ENCODE results near the gene MRPS10. TPM values are rescaled to one million over a fixed set of nuclear protein-coding genes. Genes with fewer than 3 reads are reported as not detected.
"Not testable (repeated sequence)": the region's sequence is repeated elsewhere in the genome, so short reads cannot be mapped to it uniquely, and the experiment has no call there.

The MRPS10 gene
- total RNA-seq, 1 donor from 2014 or later, result 48.8 TPM

DNA sequence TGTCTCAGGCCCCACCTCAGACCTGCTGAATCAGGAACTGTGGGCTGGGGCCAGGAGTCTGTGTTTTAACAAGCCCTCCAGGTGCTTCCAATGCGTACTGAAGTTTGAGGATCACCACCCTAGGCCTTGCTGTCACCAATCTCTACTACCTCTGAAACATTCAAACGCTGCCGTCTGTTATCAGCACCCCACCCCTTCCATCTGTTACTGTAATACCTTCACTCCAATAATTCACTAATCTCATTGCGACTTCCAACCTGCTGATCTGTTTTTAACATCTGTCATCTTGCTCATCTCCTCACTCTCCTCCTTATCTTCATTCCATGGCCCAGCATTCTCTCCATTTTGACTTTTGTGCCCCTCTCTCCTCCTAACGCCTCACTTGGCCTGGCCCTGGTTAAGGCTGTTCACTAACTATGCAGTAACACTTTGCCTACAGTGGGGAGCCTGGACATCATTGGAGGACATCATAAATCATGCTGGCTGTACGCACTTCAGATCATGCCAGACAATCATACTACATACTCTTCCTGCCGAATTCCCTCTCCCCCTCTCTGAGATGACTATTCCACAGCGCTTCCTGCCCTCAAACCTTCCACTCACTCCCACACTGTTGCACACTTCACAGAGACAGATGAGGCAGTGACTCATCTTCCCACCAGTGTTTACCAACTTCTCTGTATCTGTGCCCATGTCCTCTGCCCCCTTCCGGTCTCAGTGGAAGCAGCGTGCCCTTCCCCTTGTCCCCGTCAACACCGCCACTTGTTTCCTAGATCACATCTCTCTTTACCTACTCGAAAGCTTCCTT is 19.9 kb downstream of the MRPS10 start:
- no peak overlapping the region for H3K4me3 Mint-ChIP-seq
- intact Hi-C loops (cut with micrococcal nuclease), result no loop called here
- H3K9me3 Mint-ChIP-seq, result no peaks in the 10 kb centered on the region
- no peaks in the 10 kb centered on the region for H3K27me3 Mint-ChIP-seq (ENCODE audit: insufficient read depth)
- H3K36me3 Mint-ChIP-seq (ENCODE audit: low read depth), result peaks cover 9% of the 10 kb centered on the region
- H3K4me1 Mint-ChIP-seq (ENCODE audit: low read depth), result no peaks in the 10 kb centered on the region
- H3K27ac Mint-ChIP-seq, result no peak overlapping the region
- DNase-seq (ENCODE audit: low spot score), result no peak

DNA sequence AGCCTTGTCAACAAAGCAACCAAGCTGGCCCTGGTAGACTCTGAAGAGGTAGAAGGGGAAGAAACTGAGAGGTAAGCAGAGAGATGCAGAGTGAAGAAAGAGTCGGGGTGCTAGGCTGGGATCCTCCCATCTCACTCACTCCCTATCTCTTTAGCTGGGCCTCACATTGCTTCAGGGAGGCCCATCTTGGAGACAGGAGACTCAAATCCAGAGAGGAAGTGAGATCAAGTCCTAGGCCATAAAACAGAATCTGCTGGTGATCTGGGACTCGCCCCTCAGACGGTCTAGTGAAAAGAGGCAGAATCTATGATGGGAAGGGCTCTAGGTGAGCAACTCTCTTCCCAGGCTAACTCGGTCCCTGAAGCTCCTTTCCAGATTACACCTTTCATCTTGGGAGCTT is 22.2 kb downstream of the MRPS10 start:
- Mint-ChIP-seq H3K9me3 (no peaks in the 10 kb centered on the region), H3K4me1 (ENCODE audit: low read depth) (no peaks in the 10 kb centered on the region), H3K27ac (no peak overlapping the region), H3K4me3 (no peak overlapping the region), H3K27me3 (ENCODE audit: insufficient read depth) (no peaks in the 10 kb centered on the region), H3K36me3 (ENCODE audit: low read depth) (peaks cover 7% of the 10 kb centered on the region)
- no peak for DNase-seq (ENCODE audit: low spot score)
- intact Hi-C loops (cut with micrococcal nuclease), result no loop called here

DNA sequence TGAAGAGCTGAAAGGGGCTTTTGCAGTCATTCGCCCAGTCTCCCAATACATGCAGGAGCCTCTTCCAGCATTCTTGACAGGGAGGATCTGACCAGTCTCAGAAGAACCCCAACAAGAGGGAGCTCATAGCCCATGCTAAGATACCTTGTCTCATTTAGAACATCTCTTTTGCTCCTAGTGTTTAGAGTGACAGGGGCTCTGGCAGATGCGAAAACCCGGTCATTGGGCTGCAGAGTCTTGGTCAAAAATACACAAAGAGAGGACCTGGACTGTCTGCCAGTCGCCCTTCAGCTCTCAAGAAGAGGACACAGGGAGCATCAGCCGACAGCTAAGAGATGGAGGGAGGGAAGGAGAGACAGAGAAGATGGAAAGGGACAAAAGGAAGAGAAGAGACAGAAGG is 23.6 kb downstream of the MRPS10 start:
- H3K9me3 Mint-ChIP-seq, result no peaks in the 10 kb centered on the region
- H3K4me3 Mint-ChIP-seq, result no peak overlapping the region
- H3K4me1 Mint-ChIP-seq (ENCODE audit: low read depth), result no peaks in the 10 kb centered on the region
- no peaks in the 10 kb centered on the region for H3K36me3 Mint-ChIP-seq (ENCODE audit: low read depth)
- peaks cover 2% of the 10 kb centered on the region for H3K27me3 Mint-ChIP-seq (ENCODE audit: insufficient read depth)
- no peak for DNase-seq (ENCODE audit: low spot score)
- no peak overlapping the region for H3K27ac Mint-ChIP-seq
- intact Hi-C loops (cut with micrococcal nuclease), result no loop called here

GRCh38 chr6:42193491-42193894 is 24.2 kb downstream of the MRPS10 start:
- H3K27me3 Mint-ChIP-seq (ENCODE audit: insufficient read depth), result peaks cover 3% of the 10 kb centered on the region
- no peak overlapping the region for H3K27ac Mint-ChIP-seq
- no peaks in the 10 kb centered on the region for H3K36me3 Mint-ChIP-seq (ENCODE audit: low read depth)
- H3K4me3 Mint-ChIP-seq, result no peak overlapping the region
- intact Hi-C loops (cut with micrococcal nuclease), result no loop called here
- no peak for DNase-seq (ENCODE audit: low spot score)
- H3K9me3 Mint-ChIP-seq, result no peaks in the 10 kb centered on the region
- H3K4me1 Mint-ChIP-seq (ENCODE audit: low read depth), result no peaks in the 10 kb centered on the region

GRCh38 chr6:42192385-42192784 is 25.3 kb downstream of the MRPS10 start:
- H3K27me3 Mint-ChIP-seq (ENCODE audit: insufficient read depth), result not testable (repeated sequence)

DNA sequence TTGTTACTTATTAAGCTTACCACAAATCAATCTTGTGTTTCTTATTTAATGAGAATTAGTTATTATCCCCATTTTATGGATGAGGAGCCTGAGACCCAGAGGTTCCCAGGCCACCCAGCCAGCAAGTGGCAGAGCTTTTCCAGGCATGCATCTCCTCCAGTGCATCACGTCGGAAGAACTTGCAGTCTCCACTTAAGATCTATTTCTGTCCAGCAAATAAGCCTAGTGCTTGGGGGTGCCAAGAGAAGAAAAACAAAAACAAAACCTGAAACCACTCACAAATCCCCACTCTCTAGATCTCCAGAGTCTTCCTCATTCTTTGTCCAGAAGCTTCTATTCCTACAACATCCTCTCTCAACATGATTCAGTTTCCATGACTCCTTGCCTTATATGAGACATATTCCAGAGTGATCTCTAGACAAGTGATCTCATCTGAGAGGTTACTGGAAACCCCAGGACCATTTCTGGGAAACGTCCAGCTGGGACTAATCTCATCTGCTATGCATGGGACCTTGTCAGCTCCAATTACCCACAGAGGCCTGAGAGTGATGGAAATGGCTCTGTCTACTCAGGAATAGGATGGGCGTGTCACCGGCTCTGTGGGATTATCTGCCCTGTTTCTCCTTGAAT is 27.0 kb downstream of the MRPS10 start:
- Mint-ChIP-seq H3K27me3 (ENCODE audit: insufficient read depth) (peaks cover 3% of the 10 kb centered on the region), H3K27ac (no peak overlapping the region), H3K4me3 (no peak overlapping the region), H3K9me3 (no peaks in the 10 kb centered on the region), H3K4me1 (ENCODE audit: low read depth) (no peaks in the 10 kb centered on the region), H3K36me3 (ENCODE audit: low read depth) (no peaks in the 10 kb centered on the region)
- no peak for DNase-seq (ENCODE audit: low spot score)
- intact Hi-C loops (cut with micrococcal nuclease), result no loop called here

More at GRCh38 chr6:42192385-42192784, 25.3 kb downstream of the MRPS10 start:
- H3K9me3 Mint-ChIP-seq; H3K27ac Mint-ChIP-seq; intact Hi-C loops (cut with micrococcal nuclease); H3K36me3 Mint-ChIP-seq (ENCODE audit: low read depth); H3K4me3 Mint-ChIP-seq; DNase-seq (ENCODE audit: low spot score); H3K4me1 Mint-ChIP-seq (ENCODE audit: low read depth): not testable (repeated sequence)

- H3K4me1 Mint-ChIP-seq (ENCODE audit: low read depth), result no peaks in the 10 kb centered on the region
- no peak overlapping the region for H3K4me3 Mint-ChIP-seq
- H3K36me3 Mint-ChIP-seq (ENCODE audit: low read depth), result no peaks in the 10 kb centered on the region
- H3K27ac Mint-ChIP-seq, result no peak overlapping the region
- no peak for DNase-seq (ENCODE audit: low spot score)
- no peaks in the 10 kb centered on the region for H3K9me3 Mint-ChIP-seq
- intact Hi-C loops (cut with micrococcal nuclease), result no loop called here
- peaks cover 3% of the 10 kb centered on the region for H3K27me3 Mint-ChIP-seq (ENCODE audit: insufficient read depth)
These were observed 29.3 kb downstream of the MRPS10 start for GRCh38 chr6:42188406-42188805.

GRCh38 chr6:42185597-42185996 is 32.1 kb downstream of the MRPS10 start:
- H3K9me3 Mint-ChIP-seq, result no peaks in the 10 kb centered on the region
- intact Hi-C loops (cut with micrococcal nuclease), result no loop called here
- peaks cover 3% of the 10 kb centered on the region for H3K27me3 Mint-ChIP-seq (ENCODE audit: insufficient read depth)
- no peaks in the 10 kb centered on the region for H3K36me3 Mint-ChIP-seq (ENCODE audit: low read depth)
- no peak overlapping the region for H3K27ac Mint-ChIP-seq
- H3K4me3 Mint-ChIP-seq, result no peak overlapping the region
- no peak for DNase-seq (ENCODE audit: low spot score)
- H3K4me1 Mint-ChIP-seq (ENCODE audit: low read depth), result no peaks in the 10 kb centered on the region

GRCh38 chr6:42184475-42184874 is 33.2 kb downstream of the MRPS10 start:
- peaks cover 3% of the 10 kb centered on the region for H3K27me3 Mint-ChIP-seq (ENCODE audit: insufficient read depth)
- no peak overlapping the region for H3K27ac Mint-ChIP-seq
- DNase-seq (ENCODE audit: low spot score), result no peak
- peaks cover 7% of the 10 kb centered on the region for H3K4me1 Mint-ChIP-seq (ENCODE audit: low read depth)
- H3K4me3 Mint-ChIP-seq, result no peak overlapping the region
- intact Hi-C loops (cut with micrococcal nuclease), result no loop called here
- no peaks in the 10 kb centered on the region for H3K36me3 Mint-ChIP-seq (ENCODE audit: low read depth)
- no peaks in the 10 kb centered on the region for H3K9me3 Mint-ChIP-seq

DNA sequence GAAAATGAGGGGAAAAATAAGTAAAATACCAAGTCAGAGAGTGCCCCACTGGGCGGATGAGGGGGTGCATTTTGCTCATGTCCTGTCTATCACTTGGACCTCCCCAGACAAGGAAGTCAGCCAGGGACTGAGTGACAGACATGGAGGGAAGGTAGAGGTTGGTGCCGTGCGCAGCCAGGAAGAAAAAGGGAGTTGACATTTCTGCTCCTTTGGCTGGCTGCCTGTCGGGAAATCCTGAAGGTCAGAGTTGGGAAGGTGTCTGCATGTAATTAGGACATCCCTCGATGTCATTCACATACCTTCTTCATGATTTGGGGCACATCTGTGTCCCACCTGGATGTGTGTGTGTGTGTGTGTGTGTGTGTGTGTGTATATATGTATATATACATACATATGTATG is 35.6 kb downstream of the MRPS10 start:
- Mint-ChIP-seq H3K4me1 (ENCODE audit: low read depth) (peaks cover 8% of the 10 kb centered on the region), H3K27me3 (ENCODE audit: insufficient read depth) (peaks cover 3% of the 10 kb centered on the region), H3K27ac (no peak overlapping the region), H3K4me3 (no peak overlapping the region), H3K9me3 (no peaks in the 10 kb centered on the region), H3K36me3 (ENCODE audit: low read depth) (no peaks in the 10 kb centered on the region)
- intact Hi-C loops (cut with micrococcal nuclease), result no loop called here
- DNase-seq (ENCODE audit: low spot score), result no peak

DNA sequence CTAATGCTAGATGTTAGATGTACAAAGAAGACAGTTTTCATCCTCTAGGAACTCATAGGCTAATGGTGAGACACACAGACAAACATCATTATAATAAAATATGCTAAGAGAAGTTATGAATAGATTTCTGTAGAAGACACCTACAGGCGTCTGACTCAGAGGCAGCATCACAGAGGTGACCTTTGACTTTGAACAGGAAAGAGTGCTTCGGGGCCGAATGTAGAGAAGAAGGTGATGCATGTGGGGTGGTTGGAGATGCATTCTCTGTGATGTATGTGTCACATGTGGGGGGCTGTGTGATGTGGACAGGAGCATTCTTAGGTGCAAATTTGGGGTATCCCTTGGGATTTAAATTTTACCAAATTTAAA is 37.7 kb downstream of the MRPS10 start:
- H3K4me3 Mint-ChIP-seq, result no peak overlapping the region
- H3K36me3 Mint-ChIP-seq (ENCODE audit: low read depth), result no peaks in the 10 kb centered on the region
- no peak for DNase-seq (ENCODE audit: low spot score)
- intact Hi-C loops (cut with micrococcal nuclease), result no loop called here
- H3K4me1 Mint-ChIP-seq (ENCODE audit: low read depth), result peaks cover 8% of the 10 kb centered on the region
- peaks cover 3% of the 10 kb centered on the region for H3K27me3 Mint-ChIP-seq (ENCODE audit: insufficient read depth)
- no peak overlapping the region for H3K27ac Mint-ChIP-seq
- H3K9me3 Mint-ChIP-seq, result no peaks in the 10 kb centered on the region

DNA sequence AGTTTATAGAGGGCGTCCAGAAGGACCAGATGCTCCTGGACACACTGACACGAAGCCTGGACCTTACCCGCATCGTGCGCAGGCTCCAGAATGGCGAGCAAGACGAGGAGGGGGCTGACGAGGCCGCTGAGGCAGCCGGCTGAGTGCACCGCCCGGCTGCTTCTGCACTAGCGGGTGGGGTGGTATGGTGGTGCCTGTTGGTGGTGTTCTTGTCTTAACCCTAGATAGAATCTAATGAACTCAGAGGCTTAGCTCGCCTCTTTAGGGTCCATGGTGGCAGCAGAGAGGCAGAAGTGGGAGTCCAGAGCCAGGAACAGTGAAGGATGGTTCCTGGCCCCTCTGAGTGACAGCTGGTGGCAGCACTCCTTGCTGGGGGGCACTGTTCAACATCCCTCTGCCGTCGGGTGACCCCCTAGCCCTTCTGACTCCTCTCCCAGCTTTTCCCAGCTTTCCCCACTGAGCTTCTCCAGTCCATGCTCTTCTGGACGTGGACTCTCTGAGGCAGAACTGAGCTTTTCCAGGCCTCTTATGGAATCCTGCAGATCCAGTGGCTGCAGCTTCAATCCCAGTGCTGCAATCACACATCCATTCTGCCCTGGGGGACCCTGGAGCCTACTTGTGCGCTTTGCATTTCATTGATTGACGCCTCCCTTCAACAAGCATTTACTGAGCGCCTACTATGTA is 38.3 kb downstream of the MRPS10 start:
- DNase-seq (ENCODE audit: low spot score), result no peak
- H3K9me3 Mint-ChIP-seq, result no peaks in the 10 kb centered on the region
- intact Hi-C loops (cut with micrococcal nuclease), result no loop called here
- H3K4me3 Mint-ChIP-seq, result no peak overlapping the region
- peaks cover 3% of the 10 kb centered on the region for H3K27me3 Mint-ChIP-seq (ENCODE audit: insufficient read depth)
- peaks cover 8% of the 10 kb centered on the region for H3K4me1 Mint-ChIP-seq (ENCODE audit: low read depth)
- no peak overlapping the region for H3K27ac Mint-ChIP-seq
- H3K36me3 Mint-ChIP-seq (ENCODE audit: low read depth), result no peaks in the 10 kb centered on the region

All from activated T-helper 1 cell treated with anti-CD3 and anti-CD28 coated beads, Interleukin-12 subunit alpha, Interleukin-12 subunit beta, Interleukin-2, Interleukin-4 antibody, amounts not matched to agents 30 ng/mL and 10 ng/mL and 1 ng/mL, durations not matched to agents 14 hours and 24 hours and 36 hours (primary cell).